PFSK-1 (cell line): ENCODE data around the gene HLA-A.

Experiments
- FOXP2 ChIP-seq: optimal IDR thresholded peaks from 2 replicates; pipeline ENCODE3; 2011; ENCODE audit warnings: borderline replicate concordance, control low read depth, inconsistent platforms; ENCODE audit not compliant: insufficient read depth; ENCODE audit errors: extremely low read length, extremely low read depth
- POLR2AphosphoS5 ChIP-seq: IDR thresholded peaks from 2 replicates; pipeline ENCODE4 v1.6.1; 2012; ENCODE audit warnings: low read depth, mild to moderate bottlenecking, control low read depth, low read length, moderate library complexity
- REST ChIP-seq, 2 experiments: IDR thresholded peaks; 2 replicates each; pipeline versions ENCODE4 v1.6.1 to v1.8.0; 2011 to 2012; ENCODE audit warnings: low read depth in 2 of 2, low read length in 2 of 2, control low read depth in 1 of 2, inconsistent platforms in 1 of 2, mild to moderate bottlenecking in 1 of 2, moderate library complexity in 1 of 2; ENCODE audit not compliant: insufficient read depth in 1 of 2
- SIN3A ChIP-seq: IDR thresholded peaks from 2 replicates; pipeline ENCODE4 v1.6.1; 2012; ENCODE audit warnings: mild to moderate bottlenecking, low read length, moderate library complexity, borderline replicate concordance; ENCODE audit not compliant: insufficient read depth
- TAF1 ChIP-seq: IDR thresholded peaks from 2 replicates; pipeline ENCODE4 v1.6.1; 2012; ENCODE audit warnings: low read length, control low read depth, borderline replicate concordance; ENCODE audit not compliant: insufficient read depth

GRCh38 chr6:29949934-29950333 is 7.6 kb downstream of the HLA-A start:
- TF ChIP-seq POLR2AphosphoS5 (no peak), FOXP2 (no peak), REST (IDR thresholded peaks at IDR 0.05; ENCODE audit: insufficient read depth in 1 of 2, low read depth in 2 of 2, low read length in 2 of 2) (no peak), TAF1 (no peak), SIN3A (no peak)
